OCI-LY1 (cell line): ENCODE data around the gene ARID3A.

Experiments
- H2AFZ ChIP-seq: fragments of 200-600 bp; sonication (generic), shearing (Covaris generic); 2 replicates; pipeline ENCODE4 v1.6.0; 2014; ENCODE audit warnings: antibody characterized with exemption, mild to moderate bottlenecking, low read length
- H3F3A ChIP-seq: fragments of 200-600 bp; sonication (generic), shearing (Covaris generic); 2 replicates; pipeline ENCODE4 v1.6.0; 2014; ENCODE audit warnings: mild to moderate bottlenecking, antibody characterized with exemption, low read length, moderate library complexity; ENCODE audit not compliant: insufficient read depth
- H3K27ac ChIP-seq: fragments of 200-600 bp; sonication (generic); 2 replicates; pipeline ENCODE4 v1.5.1; 2014; ENCODE audit warnings: low read length, mixed run types, mild to moderate bottlenecking, low read depth; ENCODE audit not compliant: poor library complexity, severe bottlenecking
- H3K27me3 ChIP-seq: fragments of 200-600 bp; sonication (generic); 2 replicates; pipeline ENCODE4 v1.6.0; 2014; ENCODE audit warnings: antibody characterized with exemption, mild to moderate bottlenecking, low read length, moderate library complexity; ENCODE audit not compliant: insufficient read depth
- H3K36me3 ChIP-seq: fragments of 200-600 bp; sonication (generic); 2 replicates; pipeline ENCODE4 v1.6.1; 2014; ENCODE audit warnings: mild to moderate bottlenecking, antibody characterized with exemption, low read length, moderate library complexity, mixed read lengths; ENCODE audit not compliant: insufficient read depth
- H3K4me1 ChIP-seq: fragments of 200-600 bp; sonication (generic); 2 replicates; pipeline ENCODE4 v1.5.1; 2014; ENCODE audit warnings: mild to moderate bottlenecking, low read length, moderate library complexity; ENCODE audit not compliant: insufficient read depth, severe bottlenecking
- H3K4me2 ChIP-seq: fragments of 200-600 bp; sonication (generic), shearing (Covaris generic); 2 replicates; pipeline ENCODE4 v1.6.1; 2014; ENCODE audit warnings: low read length
- H3K4me3 ChIP-seq: fragments of 200-600 bp; sonication (generic); 2 replicates; pipeline ENCODE4 v1.5.1; 2014; ENCODE audit warnings: low read length, low read depth, mild to moderate bottlenecking, mixed read lengths; ENCODE audit not compliant: poor library complexity, severe bottlenecking
- H3K79me2 ChIP-seq: fragments of 200-600 bp; shearing (Covaris generic); 2 replicates; pipeline ENCODE4 v1.6.1; 2016; ENCODE audit warnings: mixed run types, low read length, mixed read lengths; ENCODE audit not compliant: insufficient read depth
- H3K9ac ChIP-seq: fragments of 200-600 bp; sonication (generic), shearing (Covaris generic); 2 replicates; pipeline ENCODE4 v1.6.1; 2014; ENCODE audit warnings: mild to moderate bottlenecking, low read length, mixed read lengths
- H3K9me2 ChIP-seq: fragments of 200-600 bp; sonication (generic), shearing (Covaris generic); 2 replicates; pipeline ENCODE4 v1.6.1; 2014; ENCODE audit warnings: low read depth, mild to moderate bottlenecking, low read length, mixed read lengths
- H3K9me3 ChIP-seq: fragments of 200-600 bp; shearing (Covaris generic); 2 replicates; pipeline ENCODE4 v1.6.1; 2014; ENCODE audit warnings: low read length, mixed read lengths
- H4K20me1 ChIP-seq: fragments of 200-600 bp; sonication (generic), shearing (Covaris generic); 2 replicates; pipeline ENCODE4 v1.6.0; 2016; ENCODE audit warnings: mild to moderate bottlenecking, low read length; ENCODE audit not compliant: insufficient read depth
- CTCF ChIP-seq: fragments of 200-600 bp; sonication (generic), shearing (Covaris generic); IDR thresholded peaks from 2 replicates; pipeline ENCODE4 v1.5.1; 2017; ENCODE audit warnings: mild to moderate bottlenecking, antibody characterized with exemption, low read length, moderate library complexity, mixed read lengths
- EZH2 ChIP-seq: fragments of 200-600 bp; sonication (generic), shearing (Covaris generic); IDR thresholded peaks from 2 replicates; pipeline ENCODE4 v1.8.0; 2017; ENCODE audit warnings: borderline replicate concordance, mixed run types, mild to moderate bottlenecking, antibody characterized with exemption, low read length, moderate library complexity, mixed read lengths

The ARID3A gene

GRCh38 chr19:1013218-1013617, 87.4 kb downstream of the ARID3A start:
- Histone ChIP-seq H2AFZ (no peak overlapping the region), H4K20me1 (no peaks in the 10 kb centered on the region), H3K4me2 (no peak overlapping the region), H3F3A (no peaks in the 10 kb centered on the region), H3K4me3 (no peak overlapping the region), H3K36me3 (peaks cover 69% of the 10 kb centered on the region), H3K9me3 (no peaks in the 10 kb centered on the region), H3K9ac (no peak overlapping the region), H3K27me3 (no peaks in the 10 kb centered on the region), H3K4me1 (peaks cover 31% of the 10 kb centered on the region), H3K27ac (no peak overlapping the region), H3K9me2 (no peaks in the 10 kb centered on the region), H3K79me2 (peaks cover 31% of the 10 kb centered on the region)
- TF ChIP-seq EZH2 (no peak), CTCF (no peak)

- Histone ChIP-seq H3K4me2 (no peak overlapping the region), H3K27ac (no peak overlapping the region), H4K20me1 (no peaks in the 10 kb centered on the region), H3K9ac (no peak overlapping the region), H3K27me3 (no peaks in the 10 kb centered on the region), H3K79me2 (peaks cover 41% of the 10 kb centered on the region), H3K36me3 (peaks cover 61% of the 10 kb centered on the region), H2AFZ (no peak overlapping the region), H3K9me3 (no peaks in the 10 kb centered on the region), H3K4me1 (peaks cover 42% of the 10 kb centered on the region), H3F3A (no peaks in the 10 kb centered on the region), H3K9me2 (no peaks in the 10 kb centered on the region), H3K4me3 (no peak overlapping the region)
- TF ChIP-seq CTCF (no peak), EZH2 (no peak)
Observed at GRCh38 chr19:1014161-1015060, 88.6 kb downstream of the ARID3A start.

GRCh38 chr19:1015061-1015781, 89.4 kb downstream of the ARID3A start:
- no peaks in the 10 kb centered on the region for H3F3A ChIP-seq
- H3K9me2 ChIP-seq = no peaks in the 10 kb centered on the region
- TF ChIP-seq EZH2 (no peak), CTCF (no peak)
- H3K4me3 ChIP-seq = no peak overlapping the region
- H3K79me2 ChIP-seq = peaks cover 49% of the 10 kb centered on the region
- no peaks in the 10 kb centered on the region for H3K9me3 ChIP-seq
- peak overlapping the region; percentile 99; the same call in 1 of the 2 replicates for H3K4me2 ChIP-seq
- H3K36me3 ChIP-seq = peaks cover 53% of the 10 kb centered on the region
- H4K20me1 ChIP-seq = no peaks in the 10 kb centered on the region
- no peaks in the 10 kb centered on the region for H3K27me3 ChIP-seq
- H3K27ac ChIP-seq = no peak overlapping the region
- peaks cover 50% of the 10 kb centered on the region for H3K4me1 ChIP-seq
- no peak overlapping the region for H3K9ac ChIP-seq
- no peak overlapping the region for H2AFZ ChIP-seq
